HG03095 (cell line): Measurements from ENCODE around the gene CAMSAP3.
"Not testable (repeated sequence)": the region's sequence is repeated elsewhere in the genome, so short reads cannot be mapped to it uniquely, and the experiment has no call there.

ENCODE experiments used
- ATAC-seq: cut with Tn5 transposase; IDR thresholded peaks from one replicate; pipeline ENCODE4 v1.9.1; 2021; ENCODE audit warnings: moderate library complexity; ENCODE audit not compliant: unreplicated experiment

CAMSAP3 gene

DNA sequence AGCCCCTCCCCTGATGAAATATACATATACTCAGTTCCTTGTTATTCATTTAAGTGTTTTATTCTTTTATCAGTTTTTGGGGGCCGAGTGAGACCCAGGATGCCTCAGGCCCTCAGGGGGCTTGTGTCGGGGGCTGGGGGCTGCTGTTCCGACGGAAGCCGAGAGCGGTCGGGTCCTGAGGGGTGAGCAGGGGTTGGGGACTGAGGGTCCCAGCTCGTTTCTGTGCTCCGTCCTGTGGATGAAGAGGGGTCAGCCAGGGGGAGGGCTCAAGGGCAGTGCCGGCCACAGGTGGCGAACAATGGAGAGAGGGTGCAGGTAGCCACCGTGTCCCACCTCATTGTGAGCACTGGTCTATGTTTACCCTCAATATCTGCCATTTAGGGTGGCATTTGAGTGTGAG lies 35.9 kb downstream of the CAMSAP3 start:
- no peak for ATAC-seq

DNA sequence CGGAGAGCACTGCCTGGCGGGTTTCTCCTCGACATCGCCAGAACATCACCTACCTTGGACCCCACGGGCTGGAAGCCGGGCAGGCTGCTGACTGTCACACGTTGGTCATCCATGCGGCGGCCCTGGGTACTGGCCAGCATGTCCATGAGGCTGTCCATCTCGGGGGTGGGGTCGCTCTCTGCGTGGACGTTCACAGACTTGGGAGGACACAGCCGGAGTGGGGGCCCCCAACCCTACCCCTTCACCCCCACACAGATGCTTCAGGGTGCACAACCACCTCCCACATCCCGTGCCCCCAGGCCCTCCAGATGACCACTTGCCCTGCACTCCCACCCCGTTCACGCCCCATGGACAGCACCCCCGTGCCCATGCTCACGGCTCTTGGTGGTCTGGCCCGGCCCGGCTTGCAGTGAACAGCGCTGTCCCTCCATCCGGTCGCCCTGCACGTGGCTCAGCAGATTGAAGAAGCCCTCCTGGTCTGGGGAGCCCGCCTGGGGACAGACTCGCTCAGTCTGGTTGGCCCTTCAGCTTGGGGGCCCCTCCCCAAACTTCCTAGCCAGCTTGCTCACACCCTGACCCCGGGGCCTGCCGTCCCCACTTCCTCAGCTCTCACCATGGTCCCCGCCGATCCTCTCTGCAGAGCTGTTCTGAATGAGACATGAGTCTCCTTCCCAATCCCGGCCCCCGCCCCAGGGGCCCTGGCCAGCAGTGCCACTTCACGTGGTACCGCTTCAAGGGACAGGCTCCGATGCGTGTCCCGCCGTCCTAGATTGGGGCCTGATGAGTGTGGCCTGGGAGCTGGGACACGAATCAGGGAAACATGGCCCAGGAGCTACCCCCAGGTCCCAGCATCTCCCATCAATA lies 36.9 kb downstream of the CAMSAP3 start:
- ATAC-seq, result no peak

DNA sequence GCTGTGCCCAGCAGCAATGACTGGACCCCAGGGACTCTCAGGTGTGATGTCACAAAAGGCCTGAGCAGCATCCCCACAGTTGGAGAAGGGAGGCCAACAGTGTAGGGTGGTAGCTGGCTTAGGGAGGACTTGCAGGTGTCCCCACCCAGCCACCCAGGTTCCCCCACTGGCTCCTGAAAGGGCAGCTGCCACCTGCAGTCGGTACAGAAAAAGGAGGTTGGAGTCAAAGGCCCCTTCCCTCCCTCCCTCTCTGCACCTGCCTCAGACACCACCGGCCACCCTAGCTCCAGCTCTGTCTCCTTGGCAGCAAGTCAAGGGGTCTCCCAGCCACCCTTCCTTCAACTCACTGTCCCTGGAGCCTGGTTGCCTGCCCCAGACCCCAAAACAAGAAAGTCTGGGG lies 38.0 kb downstream of the CAMSAP3 start, which contains the start of gene PCP2:
PCP2 (minus strand) TSS at position 22 of the 400 bp plus-strand sequence. CDS start 262 bp downstream, outside the sequence.
- ATAC-seq, result no peak

DNA sequence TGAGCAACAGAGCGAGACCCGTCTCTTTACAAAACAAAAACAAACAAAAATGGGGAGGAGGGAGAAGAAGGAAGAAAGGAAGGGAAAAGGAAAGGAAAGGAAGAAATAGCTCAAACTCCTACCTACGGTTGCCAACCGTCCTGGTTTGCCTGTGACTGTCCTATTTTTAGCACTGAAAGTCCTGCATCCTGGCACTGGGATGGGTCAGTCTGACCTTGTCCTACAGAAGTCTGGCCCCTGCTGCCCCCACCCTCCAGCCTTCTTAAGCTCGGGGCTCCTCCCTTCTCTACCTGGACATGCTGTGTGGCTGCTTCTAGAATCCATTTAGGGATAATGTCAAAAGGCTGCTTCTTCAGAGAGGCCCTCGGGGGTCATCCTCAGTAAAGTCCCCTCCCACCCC lies 40.0 kb downstream of the CAMSAP3 start:
- ATAC-seq, result no peak

DNA sequence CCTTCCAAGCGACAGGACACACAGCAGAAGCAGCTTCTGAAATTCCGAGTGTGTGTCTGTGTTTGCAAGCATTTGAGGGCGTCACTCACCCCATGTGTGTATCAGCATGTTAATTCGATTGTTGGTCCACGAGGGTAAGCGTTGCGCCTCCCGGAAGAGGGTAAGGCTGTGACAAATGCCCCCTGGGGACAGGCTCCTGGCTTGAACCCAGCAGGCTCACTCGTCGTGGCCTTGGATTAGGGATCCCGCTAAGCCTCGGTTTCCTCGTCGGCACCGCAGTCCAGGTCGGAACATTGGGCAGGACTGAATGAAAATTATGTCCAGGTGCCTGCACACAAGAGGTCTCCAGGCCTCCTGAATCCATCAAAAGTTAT lies 40.6 kb downstream of the CAMSAP3 start:
- ATAC-seq, result no peak

DNA sequence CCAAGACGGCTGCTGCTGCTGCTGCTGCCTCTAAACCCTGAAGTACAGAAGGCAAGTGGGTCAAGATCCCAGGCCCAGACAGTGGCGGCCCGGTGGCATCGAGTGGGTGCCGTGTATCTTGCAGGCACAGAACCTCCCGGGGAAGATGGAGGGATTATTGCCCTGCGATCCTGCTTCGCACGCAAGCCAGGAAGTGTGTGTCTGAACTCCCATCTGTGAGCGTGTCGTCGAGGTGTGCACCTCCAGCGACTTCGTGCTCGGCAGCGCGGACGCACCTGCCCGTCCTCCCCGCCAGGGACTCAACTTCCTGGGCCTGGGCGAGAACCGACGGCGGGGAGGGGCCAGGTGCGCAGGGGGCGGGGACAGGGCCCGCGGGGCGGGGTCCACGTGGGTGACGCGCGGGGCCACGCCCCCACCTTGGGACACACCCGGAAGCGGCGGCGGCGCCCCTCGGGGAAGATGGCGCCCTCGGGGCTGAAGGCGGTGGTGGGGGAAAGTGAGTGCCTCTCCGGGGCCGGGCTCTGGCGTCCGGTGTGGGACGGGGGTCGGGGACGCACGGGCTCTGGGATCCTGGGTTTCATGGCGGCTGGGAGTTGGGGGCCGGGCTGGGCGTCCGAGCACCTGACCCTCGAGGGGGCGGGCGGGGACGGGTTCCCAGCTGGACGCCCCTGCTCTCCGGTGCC lies 41.2 kb downstream of the CAMSAP3 start, which contains the start of gene STXBP2:
STXBP2 (plus strand) TSS at position 420 of the 683 bp plus-strand sequence; CDS start at position 460, 40 bp downstream.
- peak; percentile 56 for ATAC-seq

DNA sequence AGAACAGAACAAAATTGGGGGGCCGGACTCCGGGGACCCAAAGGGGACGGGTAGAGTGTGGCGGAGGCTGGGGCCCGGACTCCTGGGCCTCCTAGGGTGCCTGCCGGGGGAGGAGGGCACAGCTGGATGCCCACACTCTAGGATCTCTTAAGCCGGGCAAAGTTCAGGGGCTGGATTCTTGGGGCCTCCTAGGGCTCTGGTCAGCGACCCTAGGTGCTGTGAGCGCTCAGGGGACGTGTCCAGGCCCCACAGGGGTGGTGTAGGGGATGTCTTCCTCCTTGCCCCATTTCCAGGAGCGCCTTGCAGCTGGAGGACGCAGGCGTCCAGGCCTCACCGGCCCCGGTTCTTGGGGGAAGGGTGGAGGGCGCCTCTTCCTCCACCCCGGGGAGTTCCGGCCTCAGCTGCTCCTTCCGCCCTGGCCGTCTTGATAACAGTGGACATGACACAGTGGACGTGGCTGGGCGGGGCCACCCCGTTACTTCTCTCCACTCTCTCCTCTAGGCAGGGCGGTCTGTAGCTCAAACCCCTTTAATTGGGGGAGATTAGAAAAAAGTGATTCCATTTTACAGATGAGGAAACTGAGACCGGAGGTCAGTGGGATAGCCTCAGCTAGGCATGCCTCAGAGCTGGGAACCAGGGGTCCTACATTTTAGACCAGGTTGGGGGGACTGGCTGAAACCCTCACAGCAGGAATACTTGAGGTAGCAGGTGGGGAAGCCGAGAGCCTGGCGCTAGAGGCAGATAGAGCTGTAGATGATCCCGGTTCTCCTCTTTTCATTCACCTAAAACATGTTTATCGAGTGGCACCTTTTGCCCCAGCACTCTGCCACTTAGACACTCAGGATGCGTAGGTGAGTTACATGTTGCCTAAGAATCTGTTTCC lies 42.0 kb downstream of the CAMSAP3 start:
- ATAC-seq, result no peak

DNA sequence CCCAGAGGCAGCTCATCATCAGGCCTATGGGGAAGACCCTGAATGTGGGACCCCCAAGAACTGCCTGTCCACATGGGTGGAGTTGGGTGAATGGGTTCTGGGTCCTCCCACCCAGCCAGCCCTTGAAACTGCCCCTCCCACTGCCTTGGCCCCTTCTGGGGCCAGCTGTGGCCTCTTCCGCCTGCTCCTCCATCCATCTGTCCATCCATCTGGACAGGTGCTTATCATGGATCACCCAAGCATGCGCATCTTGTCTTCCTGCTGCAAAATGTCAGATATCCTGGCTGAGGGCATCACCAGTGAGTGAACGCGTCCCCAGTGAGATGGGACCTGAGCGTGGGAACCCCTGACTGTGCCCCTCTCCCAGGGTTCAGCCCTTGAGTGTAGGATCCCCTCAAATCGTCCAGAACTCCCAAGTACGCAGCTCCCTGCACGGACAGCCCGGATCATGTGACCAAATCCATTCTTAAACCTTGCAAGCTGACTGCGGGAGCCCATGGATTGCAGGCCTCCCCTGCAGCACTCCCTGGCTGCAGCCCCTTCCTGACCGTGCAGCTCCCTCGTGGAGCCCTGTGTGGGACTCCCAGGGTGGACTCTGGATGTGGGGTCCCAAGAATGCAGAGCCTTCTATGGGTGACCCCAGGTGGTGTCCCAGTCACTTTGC lies 43.3 kb downstream of the CAMSAP3 start:
- ATAC-seq, result no peak

DNA sequence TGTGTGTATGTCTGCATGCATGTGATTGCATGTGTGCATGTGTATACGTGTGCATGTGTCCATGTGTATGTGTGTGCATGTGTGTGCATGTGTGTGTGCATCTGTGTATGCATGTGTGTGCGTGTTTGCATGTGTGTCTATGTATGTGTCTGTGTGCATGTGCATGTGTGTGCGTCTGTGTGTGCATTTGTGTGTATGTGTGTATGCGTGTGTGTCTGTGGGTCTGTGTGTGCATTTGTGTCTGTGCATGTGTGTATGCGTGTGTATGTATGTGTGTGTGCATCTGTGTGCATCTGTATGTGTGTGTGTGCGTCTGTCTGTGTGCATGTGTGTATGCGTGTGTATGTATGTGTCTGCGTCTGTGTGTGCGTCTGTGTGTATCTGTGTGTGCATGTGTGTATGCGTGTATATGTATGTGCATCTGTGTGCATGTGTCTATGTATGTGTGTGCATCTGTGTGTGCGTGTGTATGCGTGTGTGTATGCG lies 44.2 kb downstream of the CAMSAP3 start:
- no peak for ATAC-seq

DNA sequence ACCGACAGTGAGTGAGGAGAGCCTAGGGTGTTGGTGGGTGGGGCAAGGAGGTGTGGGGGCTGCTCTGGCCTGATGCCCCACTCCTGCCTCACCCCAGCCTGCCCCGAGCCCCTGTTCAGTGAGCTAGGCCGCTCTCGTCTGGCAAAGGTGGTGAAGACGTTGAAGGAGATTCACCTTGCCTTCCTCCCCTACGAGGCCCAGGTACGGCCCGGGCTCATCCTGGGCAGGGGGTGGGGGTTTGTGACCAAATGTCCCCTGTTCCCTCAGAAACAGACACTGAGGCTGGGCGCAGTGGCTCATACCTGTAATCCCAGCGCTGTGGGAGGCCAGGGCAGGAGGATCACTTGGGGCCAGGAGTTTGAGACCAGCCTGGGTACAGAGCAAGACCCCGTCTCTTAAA lies 45.1 kb downstream of the CAMSAP3 start:
- no peak for ATAC-seq

DNA sequence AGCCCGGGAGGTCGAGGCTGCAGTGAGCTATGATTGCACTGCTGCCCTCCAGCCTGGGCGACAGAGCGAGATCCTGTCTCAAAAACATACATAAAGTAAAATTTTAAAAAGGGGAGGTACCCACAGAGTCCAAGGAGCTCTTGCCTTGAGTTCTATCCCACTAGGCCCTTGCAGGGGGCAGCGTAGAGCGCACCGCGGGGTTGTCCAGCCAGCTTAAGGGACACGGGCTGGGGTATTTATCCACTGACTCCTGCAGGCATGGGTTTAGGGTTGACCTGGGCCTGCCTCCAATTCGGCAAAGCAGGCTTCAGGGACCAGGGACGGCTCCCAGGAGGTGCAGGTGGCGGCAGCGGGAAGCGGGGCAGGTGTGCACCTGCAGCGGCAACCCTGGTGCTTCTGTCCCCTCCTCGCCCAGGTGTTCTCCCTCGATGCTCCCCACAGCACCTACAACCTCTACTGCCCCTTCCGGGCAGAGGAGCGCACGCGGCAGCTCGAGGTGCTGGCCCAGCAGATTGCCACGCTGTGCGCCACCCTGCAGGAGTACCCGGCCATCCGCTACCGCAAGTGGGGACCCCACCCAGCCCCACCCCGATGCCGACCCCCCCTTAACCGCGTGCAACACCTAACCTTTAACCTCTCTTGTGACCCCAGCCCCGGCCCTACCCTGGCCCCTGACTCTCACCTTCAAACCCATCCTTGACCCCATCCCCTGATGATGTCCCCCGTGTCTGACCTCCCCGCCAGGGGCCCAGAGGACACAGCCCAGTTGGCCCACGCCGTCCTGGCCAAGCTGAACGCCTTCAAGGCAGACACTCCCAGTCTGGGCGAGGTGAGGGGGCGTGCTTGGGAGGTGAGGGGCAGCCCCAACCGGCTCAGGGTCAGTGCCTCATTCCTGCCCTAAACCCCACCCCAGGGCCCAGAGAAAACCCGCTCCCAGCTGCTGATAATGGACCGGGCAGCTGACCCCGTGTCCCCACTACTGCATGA lies 45.9 kb downstream of the CAMSAP3 start:
- ATAC-seq, result no peak

DNA sequence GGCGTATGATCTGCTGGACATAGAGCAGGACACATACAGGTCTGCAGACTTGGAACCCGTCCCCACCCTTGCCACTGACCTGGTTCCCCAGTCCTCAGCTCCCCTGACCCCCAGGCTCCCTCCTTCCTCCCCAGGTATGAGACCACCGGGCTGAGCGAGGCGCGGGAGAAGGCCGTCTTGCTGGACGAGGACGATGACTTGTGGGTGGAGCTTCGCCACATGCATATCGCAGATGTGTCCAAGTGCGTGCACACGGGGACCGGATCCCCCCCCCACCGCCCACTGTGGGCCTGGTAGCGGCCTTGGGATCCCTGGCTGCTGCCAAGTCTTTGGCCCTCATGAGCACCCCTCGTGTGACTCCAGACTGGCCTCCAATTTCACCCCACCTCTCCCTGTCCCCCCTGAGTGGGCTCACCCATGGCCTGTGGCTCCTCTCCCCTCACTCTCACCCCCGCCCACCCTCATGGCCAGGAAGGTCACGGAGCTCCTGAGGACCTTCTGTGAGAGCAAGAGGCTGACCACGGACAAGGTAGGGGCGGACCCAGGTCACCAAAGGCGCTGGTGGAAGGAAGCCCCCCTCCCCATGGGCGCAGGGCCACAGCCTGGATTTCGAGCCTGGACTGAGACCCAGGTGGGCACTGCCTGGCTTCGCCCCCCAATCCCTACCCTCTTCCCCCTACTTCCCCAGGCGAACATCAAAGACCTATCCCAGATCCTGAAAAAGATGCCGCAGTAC lies 46.8 kb downstream of the CAMSAP3 start:
- no peak for ATAC-seq

DNA sequence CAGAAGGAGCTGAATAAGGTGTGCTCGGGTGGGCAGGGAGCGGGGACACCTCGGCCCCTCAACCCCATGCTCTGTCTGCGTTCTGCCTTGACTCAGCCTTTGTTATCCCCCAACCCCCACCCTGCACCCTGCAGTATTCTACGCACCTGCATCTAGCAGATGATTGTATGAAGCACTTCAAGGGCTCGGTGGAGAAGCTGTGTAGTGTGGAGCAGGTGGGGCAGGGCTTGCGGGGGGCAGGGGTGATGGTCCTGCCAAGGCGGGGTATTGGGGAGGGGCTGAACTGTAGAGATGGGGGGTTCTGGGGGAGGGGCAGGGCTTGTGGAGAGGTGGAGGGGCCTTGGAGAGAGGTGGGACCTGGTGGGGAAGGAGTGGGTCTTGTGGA lies 47.4 kb downstream of the CAMSAP3 start:
- ATAC-seq, result no peak

DNA sequence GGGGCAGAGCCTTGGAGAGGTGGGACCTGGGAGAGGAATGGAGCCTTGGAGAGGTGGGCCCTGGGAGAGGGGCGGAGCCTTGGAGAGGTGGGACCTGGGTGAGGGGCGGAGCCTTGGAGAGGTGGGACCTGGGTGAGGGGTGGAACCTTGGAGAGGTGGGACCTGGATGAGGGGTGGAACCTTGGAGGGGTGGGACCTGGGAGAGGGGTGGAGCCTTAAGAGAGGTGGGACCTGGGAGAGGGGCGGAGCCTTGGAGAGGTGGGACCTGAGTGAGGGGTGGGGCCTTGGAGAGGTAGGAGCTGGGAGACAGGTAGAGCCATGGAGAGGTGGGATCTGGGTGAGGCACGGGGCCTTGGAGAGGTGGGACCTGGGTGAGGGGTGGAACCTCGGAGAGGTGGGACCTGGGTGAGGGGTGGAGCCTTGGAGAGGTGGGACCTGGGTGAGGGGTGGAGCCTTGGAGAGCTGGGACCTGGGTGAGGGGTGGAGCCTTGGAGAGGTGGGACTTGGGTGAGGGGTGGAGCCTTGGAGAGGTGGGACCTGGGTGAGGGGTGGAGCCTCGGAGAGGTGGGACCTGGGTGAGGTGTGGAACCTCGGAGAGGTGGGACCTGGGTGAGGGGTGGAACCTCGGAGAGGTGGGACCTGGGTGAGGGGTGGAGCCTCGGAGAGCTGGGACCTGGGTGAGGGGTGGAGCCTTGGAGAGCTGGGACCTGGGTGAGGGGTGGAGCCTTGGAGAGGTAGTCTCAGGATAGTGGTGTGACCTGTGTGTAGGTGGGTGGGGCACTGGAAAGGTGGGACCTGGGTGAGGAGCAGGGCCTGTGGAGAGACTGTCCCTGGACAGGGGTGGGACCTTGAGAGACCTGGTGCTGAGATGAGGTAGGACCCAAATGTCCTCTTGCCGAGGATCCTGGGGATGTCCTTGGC lies 48.2 kb downstream of the CAMSAP3 start:
- ATAC-seq, result not testable (repeated sequence)

DNA sequence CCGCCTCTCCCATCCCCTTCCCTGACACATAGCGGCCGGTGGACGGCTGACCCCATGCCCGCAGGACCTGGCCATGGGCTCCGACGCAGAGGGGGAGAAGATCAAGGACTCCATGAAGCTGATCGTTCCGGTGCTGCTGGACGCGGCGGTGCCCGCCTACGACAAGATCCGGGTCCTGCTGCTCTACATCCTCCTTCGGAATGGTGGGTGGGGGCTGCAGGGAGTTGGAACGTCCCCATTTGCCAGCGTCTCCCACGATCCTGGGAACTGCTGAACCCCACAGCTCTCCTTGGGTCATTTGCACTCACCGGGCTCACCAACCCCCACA lies 48.9 kb downstream of the CAMSAP3 start:
- ATAC-seq, result no peak

DNA sequence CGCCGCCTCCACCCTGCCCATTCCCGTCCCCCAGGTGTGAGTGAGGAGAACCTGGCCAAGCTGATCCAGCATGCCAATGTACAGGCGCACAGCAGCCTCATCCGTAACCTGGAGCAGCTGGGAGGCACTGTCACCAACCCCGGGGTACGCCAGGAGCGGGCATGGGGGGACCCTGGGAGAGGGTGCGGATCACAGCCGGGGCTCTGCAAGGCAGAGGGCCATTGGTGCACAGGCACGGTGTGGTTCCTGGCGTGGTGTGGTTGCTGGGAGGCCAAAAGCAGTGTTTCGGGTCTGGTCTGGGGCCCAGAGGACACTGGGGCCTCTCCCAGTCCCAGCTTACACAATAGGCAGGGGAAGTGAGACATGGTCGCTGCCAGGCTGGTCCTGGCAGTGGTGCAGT lies 49.5 kb downstream of the CAMSAP3 start:
- ATAC-seq, result no peak

DNA sequence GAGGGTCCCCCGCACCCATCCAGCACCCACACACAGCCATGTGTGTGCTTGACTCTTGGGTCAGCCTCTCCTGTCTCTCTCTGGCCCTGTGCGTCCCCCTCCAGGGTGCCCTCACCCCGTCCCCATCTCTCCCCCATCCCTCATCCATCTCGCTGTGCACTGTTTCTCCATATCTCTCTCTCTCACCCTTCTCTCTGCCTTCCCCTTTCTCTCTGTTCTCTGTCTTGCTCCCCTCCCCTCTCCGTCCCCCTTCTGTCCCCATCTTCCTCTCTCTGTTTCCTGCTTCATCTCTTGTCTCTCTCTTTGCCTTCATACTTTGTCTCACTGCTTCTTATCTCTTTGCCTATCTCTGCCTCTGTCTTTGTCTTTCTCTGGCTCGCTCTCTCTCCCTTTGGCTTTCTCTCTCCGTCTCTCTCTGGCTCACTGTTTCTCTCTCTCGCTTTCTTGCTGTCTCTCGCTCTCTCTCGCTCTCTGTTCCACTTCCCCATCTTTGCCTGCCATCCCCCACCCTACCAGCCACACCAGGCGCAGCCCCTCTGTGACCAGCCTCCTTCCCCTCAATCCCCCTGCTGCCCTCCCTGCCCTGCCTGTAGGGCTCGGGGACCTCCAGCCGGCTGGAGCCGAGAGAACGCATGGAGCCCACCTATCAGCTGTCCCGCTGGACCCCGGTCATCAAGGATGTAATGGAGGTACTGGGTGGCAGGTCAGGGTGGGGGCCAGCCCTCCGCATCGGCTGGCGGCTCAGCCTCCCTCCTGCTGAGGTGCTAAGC lies 50.2 kb downstream of the CAMSAP3 start:
- no peak for ATAC-seq
